Measurements from ENCODE around the gene TRPT1. TPM values are rescaled to one million over a fixed set of nuclear protein-coding genes. Genes with fewer than 3 reads are reported as not detected.

TRPT1 gene
- total and polyA plus RNA-seq, 9 of the 15 experiments (the other 6 are each of a cell fraction or from before 2014, with no cell fraction given) = 4.6 to 41.7 (median 23.1) TPM

DNA sequence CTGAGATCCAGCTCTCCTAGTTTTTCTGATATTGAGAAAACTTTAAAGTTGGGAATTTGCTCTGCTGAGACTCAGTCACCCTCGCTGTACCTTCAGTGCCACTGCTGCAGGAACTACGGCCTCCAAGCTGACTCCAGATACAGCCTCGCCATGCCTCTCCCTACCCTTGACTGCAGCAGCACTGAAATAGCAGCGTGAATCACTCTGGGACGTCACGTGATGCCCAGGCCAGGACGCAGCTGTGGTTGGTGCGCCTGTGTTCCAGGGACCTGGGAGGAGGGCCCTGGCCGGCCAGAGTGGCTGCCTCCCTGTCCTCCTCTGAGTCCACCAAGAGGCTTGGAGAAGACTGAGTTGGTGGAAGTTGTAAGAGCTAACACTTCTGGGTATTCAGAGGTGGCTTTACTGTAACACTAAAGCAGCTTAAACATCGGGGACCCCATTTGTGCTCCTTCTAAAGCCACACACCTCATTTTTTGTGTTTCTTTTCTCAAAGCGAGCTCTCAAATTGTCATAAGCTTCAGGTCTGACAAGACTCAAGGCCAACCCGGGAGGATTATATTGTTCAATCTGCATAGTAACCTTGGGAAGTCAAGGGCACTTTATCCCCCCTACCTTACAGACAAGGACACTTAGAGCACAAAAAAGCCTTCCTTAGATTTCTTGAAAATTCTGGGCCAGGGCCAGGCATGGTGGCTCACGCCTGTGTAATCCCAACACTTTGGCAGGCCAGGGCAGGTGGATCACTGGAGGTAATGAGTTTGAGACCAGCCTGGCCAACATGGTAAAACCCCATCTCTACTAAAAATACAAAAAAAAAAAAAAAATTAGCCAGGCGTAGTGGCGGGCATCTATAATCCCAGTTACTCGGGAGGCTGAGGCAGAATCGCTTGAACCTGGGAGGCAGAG, 44.2 kb downstream of the TRPT1 start (continued):
- TF ChIP-seq, protein P1, sequence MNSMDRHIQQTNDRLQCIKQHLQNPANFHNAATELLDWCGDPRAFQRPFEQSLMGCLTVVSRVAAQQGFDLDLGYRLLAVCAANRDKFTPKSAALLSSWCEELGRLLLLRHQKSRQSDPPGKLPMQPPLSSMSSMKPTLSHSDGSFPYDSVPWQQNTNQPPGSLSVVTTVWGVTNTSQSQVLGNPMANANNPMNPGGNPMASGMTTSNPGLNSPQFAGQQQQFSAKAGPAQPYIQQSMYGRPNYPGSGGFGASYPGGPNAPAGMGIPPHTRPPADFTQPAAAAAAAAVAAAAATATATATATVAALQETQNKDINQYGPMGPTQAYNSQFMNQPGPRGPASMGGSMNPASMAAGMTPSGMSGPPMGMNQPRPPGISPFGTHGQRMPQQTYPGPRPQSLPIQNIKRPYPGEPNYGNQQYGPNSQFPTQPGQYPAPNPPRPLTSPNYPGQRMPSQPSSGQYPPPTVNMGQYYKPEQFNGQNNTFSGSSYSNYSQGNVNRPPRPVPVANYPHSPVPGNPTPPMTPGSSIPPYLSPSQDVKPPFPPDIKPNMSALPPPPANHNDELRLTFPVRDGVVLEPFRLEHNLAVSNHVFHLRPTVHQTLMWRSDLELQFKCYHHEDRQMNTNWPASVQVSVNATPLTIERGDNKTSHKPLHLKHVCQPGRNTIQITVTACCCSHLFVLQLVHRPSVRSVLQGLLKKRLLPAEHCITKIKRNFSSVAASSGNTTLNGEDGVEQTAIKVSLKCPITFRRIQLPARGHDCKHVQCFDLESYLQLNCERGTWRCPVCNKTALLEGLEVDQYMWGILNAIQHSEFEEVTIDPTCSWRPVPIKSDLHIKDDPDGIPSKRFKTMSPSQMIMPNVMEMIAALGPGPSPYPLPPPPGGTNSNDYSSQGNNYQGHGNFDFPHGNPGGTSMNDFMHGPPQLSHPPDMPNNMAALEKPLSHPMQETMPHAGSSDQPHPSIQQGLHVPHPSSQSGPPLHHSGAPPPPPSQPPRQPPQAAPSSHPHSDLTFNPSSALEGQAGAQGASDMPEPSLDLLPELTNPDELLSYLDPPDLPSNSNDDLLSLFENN (IDR thresholded peaks at IDR 0.05; ENCODE audit: low read depth in 2 of 2, low read length in 2 of 2) = no peak
- TF ChIP-seq E2F3 (CRISPR knock-in tag; IDR thresholded peaks at IDR 0.05) (no peak), MAFG (tag; conservative IDR thresholded peaks at IDR 0.05) (no peak), TOE1 (IDR thresholded peaks at IDR 0.05; ENCODE audit: borderline replicate concordance) (peak; percentile 100), TOE1 (CRISPR knock-in tag; IDR thresholded peaks at IDR 0.05; ENCODE audit: borderline replicate concordance, low read depth) (no peak), CTBP1 (IDR thresholded peaks at IDR 0.05; ENCODE audit: borderline replicate concordance) (peak; percentile 62; the same call in 1 of the 2 replicates), TRIM28 (IDR thresholded peaks at IDR 0.05) (no peak), WHSC1 (IDR thresholded peaks at IDR 0.05; ENCODE audit: low read length) (no peak), SREBF1 (IDR thresholded peaks at IDR 0.05; ENCODE audit: borderline replicate concordance, low read depth, low read length) (peak; percentile 56; the same call in 1 of the 2 replicates), FOXJ2 (tag; IDR thresholded peaks at IDR 0.05) (no peak), ZNF785 (CRISPR knock-in tag; IDR thresholded peaks at IDR 0.05) (no peak), CREM (IDR thresholded peaks at IDR 0.05; ENCODE audit: low read depth) (peak; percentile 81)
- TF ChIP-seq, protein P2, sequence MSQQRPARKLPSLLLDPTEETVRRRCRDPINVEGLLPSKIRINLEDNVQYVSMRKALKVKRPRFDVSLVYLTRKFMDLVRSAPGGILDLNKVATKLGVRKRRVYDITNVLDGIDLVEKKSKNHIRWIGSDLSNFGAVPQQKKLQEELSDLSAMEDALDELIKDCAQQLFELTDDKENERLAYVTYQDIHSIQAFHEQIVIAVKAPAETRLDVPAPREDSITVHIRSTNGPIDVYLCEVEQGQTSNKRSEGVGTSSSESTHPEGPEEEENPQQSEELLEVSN (IDR thresholded peaks at IDR 0.05; ENCODE audit: borderline replicate concordance in 1 of 2, extremely low read depth in 1 of 2, insufficient read depth in 1 of 2, insufficient read length in 1 of 2, low read depth in 1 of 2, low read length in 1 of 2, poor library complexity in 1 of 2, severe bottlenecking in 1 of 2) = peak; percentile 61 to 75
- TF ChIP-seq, protein P3, sequence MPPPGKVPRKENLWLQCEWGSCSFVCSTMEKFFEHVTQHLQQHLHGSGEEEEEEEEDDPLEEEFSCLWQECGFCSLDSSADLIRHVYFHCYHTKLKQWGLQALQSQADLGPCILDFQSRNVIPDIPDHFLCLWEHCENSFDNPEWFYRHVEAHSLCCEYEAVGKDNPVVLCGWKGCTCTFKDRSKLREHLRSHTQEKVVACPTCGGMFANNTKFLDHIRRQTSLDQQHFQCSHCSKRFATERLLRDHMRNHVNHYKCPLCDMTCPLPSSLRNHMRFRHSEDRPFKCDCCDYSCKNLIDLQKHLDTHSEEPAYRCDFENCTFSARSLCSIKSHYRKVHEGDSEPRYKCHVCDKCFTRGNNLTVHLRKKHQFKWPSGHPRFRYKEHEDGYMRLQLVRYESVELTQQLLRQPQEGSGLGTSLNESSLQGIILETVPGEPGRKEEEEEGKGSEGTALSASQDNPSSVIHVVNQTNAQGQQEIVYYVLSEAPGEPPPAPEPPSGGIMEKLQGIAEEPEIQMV (tag; conservative IDR thresholded peaks at IDR 0.05; ENCODE audit: low read depth) = peak; percentile 98
- TF ChIP-seq, protein P4, sequence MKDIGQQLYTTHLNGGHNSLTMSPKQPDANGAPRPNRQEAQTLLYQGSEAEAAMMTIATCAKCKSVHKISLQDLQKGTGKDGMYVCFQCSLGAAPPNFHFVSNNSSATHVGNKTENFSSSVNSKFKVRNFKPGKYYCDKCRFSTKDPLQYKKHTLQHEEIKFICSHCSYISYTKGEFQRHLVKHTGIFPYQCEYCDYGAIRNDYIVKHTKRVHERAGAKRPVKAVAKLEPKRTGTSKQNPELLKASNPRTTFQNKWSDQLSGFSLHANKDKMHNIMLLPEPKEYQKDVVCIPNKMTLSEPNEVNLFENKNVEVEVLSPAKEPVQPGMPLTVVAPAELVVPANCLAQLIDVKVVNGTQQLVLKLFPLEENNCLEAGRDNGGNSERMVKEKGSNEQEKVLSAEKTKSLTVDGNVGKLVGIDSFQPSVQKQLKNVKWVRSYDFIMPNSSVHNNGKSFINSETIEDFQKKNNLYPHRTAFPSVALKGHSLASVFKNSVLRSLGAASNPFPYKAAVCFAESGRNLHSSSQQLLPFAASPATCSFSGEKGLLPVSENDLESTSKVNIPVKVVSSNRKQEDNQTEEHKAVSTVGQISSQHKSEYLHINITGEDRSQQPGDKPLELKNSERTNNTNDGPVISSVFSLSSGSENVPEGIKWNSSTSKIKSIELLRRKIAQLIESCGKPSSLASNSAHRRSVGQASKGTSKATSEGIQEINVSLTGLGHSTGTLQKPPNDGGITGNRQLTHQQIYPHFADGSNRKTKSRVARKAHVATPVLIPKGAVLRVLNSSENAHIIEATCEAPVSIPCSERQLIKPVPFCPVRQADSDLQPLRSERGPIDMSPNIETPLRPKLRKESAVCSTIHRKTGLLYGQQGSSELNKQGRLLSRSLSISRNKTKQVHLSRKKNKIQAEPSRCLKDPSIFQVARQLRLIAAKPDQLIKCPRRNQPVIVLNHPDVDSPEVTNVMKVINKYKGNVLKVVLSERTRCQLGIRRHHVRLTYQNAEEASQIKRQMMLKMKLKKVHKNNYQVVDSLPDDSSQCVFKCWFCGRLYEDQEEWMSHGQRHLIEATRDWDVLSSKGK (CRISPR knock-in tag; IDR thresholded peaks at IDR 0.05) = no peak
- TF ChIP-seq, protein P5, sequence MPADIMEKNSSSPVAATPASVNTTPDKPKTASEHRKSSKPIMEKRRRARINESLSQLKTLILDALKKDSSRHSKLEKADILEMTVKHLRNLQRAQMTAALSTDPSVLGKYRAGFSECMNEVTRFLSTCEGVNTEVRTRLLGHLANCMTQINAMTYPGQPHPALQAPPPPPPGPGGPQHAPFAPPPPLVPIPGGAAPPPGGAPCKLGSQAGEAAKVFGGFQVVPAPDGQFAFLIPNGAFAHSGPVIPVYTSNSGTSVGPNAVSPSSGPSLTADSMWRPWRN (IDR thresholded peaks at IDR 0.05; ENCODE audit: low read depth) = no peak
